ENCODE data around the gene HPCAL4.

GRCh38 chr1:39650431-39650830 lies 40.8 kb downstream of the HPCAL4 start:
- no peak for TF ChIP-seq POLR2AphosphoS5 (IDR thresholded peaks at IDR 0.05; ENCODE audit: low read depth, low read length)
- TF ChIP-seq POLR2A (IDR thresholded peaks at IDR 0.05; ENCODE audit: low read depth, low read length), result no peak
- no peak for TF ChIP-seq TAF1 (IDR thresholded peaks at IDR 0.05; ENCODE audit: borderline replicate concordance, low read depth, low read length)
